HG03378 (cell line): Measurements from ENCODE around the gene RAB23.

Experiments
- ATAC-seq: cut with Tn5 transposase; IDR thresholded peaks from one replicate; pipeline ENCODE4 v1.9.1; 2021; ENCODE audit warnings: mild to moderate bottlenecking, moderate library complexity; ENCODE audit not compliant: unreplicated experiment

RAB23 gene

DNA sequence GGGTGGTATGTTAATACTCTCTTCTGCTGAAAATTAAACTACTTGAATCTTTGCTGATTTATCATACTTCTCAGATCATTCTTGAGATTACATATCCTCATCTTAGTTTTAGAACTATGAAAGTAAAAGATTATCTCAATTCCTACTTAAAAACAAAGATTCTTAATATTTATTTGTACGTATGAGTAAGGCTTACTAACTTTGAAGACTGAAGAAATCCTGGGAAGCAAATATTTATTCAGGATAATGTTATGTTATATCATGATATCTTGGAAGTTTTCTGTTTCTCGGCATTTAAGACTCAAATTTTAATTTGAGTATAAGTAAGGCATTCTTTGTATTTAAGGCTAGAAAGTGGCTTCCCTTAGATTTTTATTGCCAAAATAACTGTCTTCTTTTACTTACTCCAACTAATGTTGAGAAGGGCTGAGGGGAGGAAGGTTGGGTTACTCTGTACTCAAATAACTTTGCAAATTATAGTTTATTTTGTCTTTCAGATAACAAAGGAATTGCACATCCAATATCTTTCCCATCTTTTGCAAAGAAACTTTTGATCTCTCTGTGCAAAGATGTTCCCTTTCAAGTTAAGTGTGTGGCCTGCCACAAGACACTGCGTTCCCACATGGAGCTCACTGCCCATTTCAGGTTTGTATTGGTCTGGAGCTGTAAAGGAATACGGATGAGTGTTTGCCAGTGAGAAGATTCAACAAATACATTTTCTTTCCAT is 80.5 kb downstream of the RAB23 start:
- no peak for ATAC-seq

DNA sequence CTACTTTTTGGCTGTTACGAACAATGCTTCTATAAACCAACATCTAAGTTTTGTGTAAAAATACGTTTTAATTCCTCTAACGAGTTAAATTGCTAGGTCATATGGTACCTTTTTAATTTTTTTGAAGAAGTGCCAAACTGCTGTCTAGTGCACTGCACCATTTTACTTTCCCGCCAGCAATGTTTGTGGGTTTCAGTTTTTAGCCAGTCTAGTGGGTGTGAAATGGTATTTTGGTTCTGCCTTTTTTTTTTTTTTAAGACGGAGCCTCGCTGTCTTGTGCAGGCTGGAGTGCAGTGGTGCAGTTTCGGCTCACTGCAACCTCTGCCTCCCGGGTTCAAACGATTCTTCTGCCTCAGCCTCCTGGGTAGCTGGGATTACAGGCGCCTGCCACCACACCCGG is 84.1 kb downstream of the RAB23 start:
- ATAC-seq, result no peak

GRCh38 chr6:57137350-57137749 is 84.8 kb downstream of the RAB23 start:
- ATAC-seq, result no peak
